ENCODE results near the gene SNX1. TPM values are rescaled to one million over a fixed set of nuclear protein-coding genes. Genes with fewer than 3 reads are reported as not detected.
A peak's percentile ranks its signal among the peaks of the same experiment; 100 is the strongest.

SNX1 gene
- total and polyA plus RNA-seq, 2 donors (not counting 1 experiment from before 2014, with no cell fraction given): 87.9 to 152 TPM

- Mint-ChIP-seq H3K27me3 (no peaks in the 10 kb centered on the region), H3K27ac (peak overlapping the region; percentile 39), H3K4me3 (no peak overlapping the region), H3K4me1 (peaks cover 26% of the 10 kb centered on the region), H3K9me3 (ENCODE audit: insufficient read depth) (no peaks in the 10 kb centered on the region)
- H3K9me3 ChIP-seq (ENCODE audit: control extremely low read depth in 1 of 3, control insufficient read depth in 2 of 3, insufficient read depth in 1 of 3, low read length in 2 of 3): no peaks in the 10 kb centered on the region
- H3K9ac ChIP-seq (ENCODE audit: low read length): no peak overlapping the region
- H3K4me3 ChIP-seq (ENCODE audit: control extremely low read depth in 1 of 5, extremely low read depth in 1 of 5, insufficient read depth in 1 of 5, low read depth in 2 of 5, low read length in 4 of 5): no peak overlapping the region
- peak overlapping the region; percentile 66 for H3K4me2 ChIP-seq (replicated peaks; ENCODE audit: low read depth, low read length, poor library complexity, severe bottlenecking)
- H3K27me3 ChIP-seq (replicated peaks in 1 of 4; ENCODE audit: control extremely low read depth in 1 of 4, control insufficient read depth in 3 of 4, insufficient read depth in 4 of 4, low read length in 3 of 4): no peaks in the 10 kb centered on the region
- peaks cover 24 to 27% of the 10 kb centered on the region in 2 donors for H3K4me1 ChIP-seq (ENCODE audit: control insufficient read depth in 2 of 2, insufficient read depth in 2 of 2, low read length in 2 of 2)
- ChIA-PET POLR2A (interaction anchor here (0.6 to 1.0 kb wide), 2 partner anchors 10 to 28 kb away, joined by 3 to 4 read pairs; partner anchors contain the start of gene SNX1), CTCF (interaction anchor here (0.6 to 10.6 kb wide), 53 partner anchors 11 to 787 kb away, joined by 3 to 307 read pairs (median 4); partner anchors contain the start of genes CIAO2A and DAPK2)
- no peaks in the 10 kb centered on the region for H3K79me2 ChIP-seq (ENCODE audit: control insufficient read depth, insufficient read depth, low read length)
- DNase-seq: peak; percentile 84
- no peak overlapping the region for H3K27ac ChIP-seq (ENCODE audit: low read length in 2 of 2)
- WGBS (ENCODE audit: insufficient coverage): 23% methylated on average over 11 of the region's 11 CpGs
- H4K20me1 ChIP-seq (ENCODE audit: control insufficient read depth, insufficient read depth, low read length, poor library complexity, severe bottlenecking): no peaks in the 10 kb centered on the region
- peaks cover 8 to 15% of the 10 kb centered on the region in 2 experiments for H3K36me3 ChIP-seq (replicated peaks in 1 of 2; ENCODE audit: control extremely low read depth in 1 of 2, control insufficient read depth in 1 of 2, extremely low read depth in 1 of 2, insufficient read depth in 2 of 2, low read length in 1 of 2)
- TF ChIP-seq CTCF (IDR thresholded peaks at IDR 0.05): peak; percentile 89
- no peak for TF ChIP-seq EZH2 (IDR thresholded peaks at IDR 0.05; ENCODE audit: borderline replicate concordance, insufficient read depth, low read depth, low read length, poor library complexity, severe bottlenecking)
- intact Hi-C loops (cut with micrococcal nuclease): loop anchor here (1.0 to 2.0 kb wide), 7 partner anchors 122 to 779 kb away; no protein-coding TSS in a partner anchor
- peak; percentile 91 for ATAC-seq (ENCODE audit: low read depth)
- peak overlapping the region; percentile 32 for H2AFZ ChIP-seq (ENCODE audit: insufficient read depth, low read depth, low read length, poor library complexity, severe bottlenecking)
Measured at GRCh38 chr15:64067564-64068030, 28.2 kb upstream of the SNX1 start.

GRCh38 chr15:64068133-64068532 is 27.6 kb upstream of the SNX1 start:
- ChIA-PET POLR2A (interaction anchor here (0.6 to 1.0 kb wide), 2 partner anchors 28 to 911 kb away, joined by 3 read pairs; partner anchors contain the start of genes RPS27L and SNX1), CTCF (interaction anchor here (0.5 to 10.6 kb wide), 52 partner anchors 10 to 779 kb away, joined by 3 to 307 read pairs (median 4); partner anchors contain the start of genes CIAO2A and DAPK2)
- Histone ChIP-seq H2AFZ (ENCODE audit: insufficient read depth, low read depth, low read length, poor library complexity, severe bottlenecking) (no peak overlapping the region), H3K4me1 (ENCODE audit: control insufficient read depth in 2 of 2, insufficient read depth in 2 of 2, low read length in 2 of 2) (peaks cover 24 to 27% of the 10 kb centered on the region in 2 donors), H4K20me1 (ENCODE audit: control insufficient read depth, insufficient read depth, low read length, poor library complexity, severe bottlenecking) (no peaks in the 10 kb centered on the region), H3K36me3 (replicated peaks in 1 of 2; ENCODE audit: control extremely low read depth in 1 of 2, control insufficient read depth in 1 of 2, extremely low read depth in 1 of 2, insufficient read depth in 2 of 2, low read length in 1 of 2) (peaks cover 8 to 19% of the 10 kb centered on the region in 2 experiments), H3K4me3 (ENCODE audit: control extremely low read depth in 1 of 5, extremely low read depth in 1 of 5, insufficient read depth in 1 of 5, low read depth in 2 of 5, low read length in 4 of 5) (no peak overlapping the region), H3K9me3 (ENCODE audit: control extremely low read depth in 1 of 3, control insufficient read depth in 2 of 3, insufficient read depth in 1 of 3, low read length in 2 of 3) (no peaks in the 10 kb centered on the region), H3K27ac (ENCODE audit: low read length in 2 of 2) (no peak overlapping the region), H3K9ac (ENCODE audit: low read length) (no peak overlapping the region), H3K4me2 (replicated peaks; ENCODE audit: low read depth, low read length, poor library complexity, severe bottlenecking) (peak overlapping the region; percentile 66), H3K79me2 (ENCODE audit: control insufficient read depth, insufficient read depth, low read length) (no peaks in the 10 kb centered on the region), H3K27me3 (replicated peaks in 1 of 4; ENCODE audit: control extremely low read depth in 1 of 4, control insufficient read depth in 3 of 4, insufficient read depth in 4 of 4, low read length in 3 of 4) (no peaks in the 10 kb centered on the region)
- peak overlapping the region; percentile 41 for H3K27ac Mint-ChIP-seq
- no peak for DNase-seq
- no peak for ATAC-seq (ENCODE audit: low read depth)
- intact Hi-C loops (cut with micrococcal nuclease): loop anchor here (2.0 kb wide), 1 partner anchor 779 kb away; no protein-coding TSS in a partner anchor
- TF ChIP-seq CTCF (IDR thresholded peaks at IDR 0.05) (no peak), EZH2 (IDR thresholded peaks at IDR 0.05; ENCODE audit: borderline replicate concordance, insufficient read depth, low read depth, low read length, poor library complexity, severe bottlenecking) (no peak)
- H3K4me1 Mint-ChIP-seq: peaks cover 29% of the 10 kb centered on the region
- no peak overlapping the region for H3K4me3 Mint-ChIP-seq
- H3K27me3 Mint-ChIP-seq: no peaks in the 10 kb centered on the region
- no peaks in the 10 kb centered on the region for H3K9me3 Mint-ChIP-seq (ENCODE audit: insufficient read depth)
- WGBS (ENCODE audit: insufficient coverage): no CpG with 5 or more reads among the region's 4 CpGs
